NCI-H2081 (cell line): ENCODE results near the gene USP46.

Experiments
- DNase-seq, 2 experiments: peaks; one replicate each; lab custom pipeline; 2025; lab: John Stamatoyannopoulos, UW

The USP46 gene

GRCh38 chr4:52659001-52659721 lies at the start of gene USP46:
USP46 (minus strand) TSS chr4:52659301; CDS start chr4:52659150, 151 bp downstream.
- peak; percentile 59 to 72 for DNase-seq

- DNase-seq: no peak
Measured at GRCh38 chr4:52704661-52705060, 45.6 kb upstream of the USP46 start.

- no peak for DNase-seq
Measured at GRCh38 chr4:52704133-52704532, 45.0 kb upstream of the USP46 start.

- no peak for DNase-seq
Measured at GRCh38 chr4:52701207-52701606, 42.1 kb upstream of the USP46 start.

GRCh38 chr4:52694936-52695335 lies 35.8 kb upstream of the USP46 start:
- no peak for DNase-seq

GRCh38 chr4:52693492-52693891 lies 34.4 kb upstream of the USP46 start:
- DNase-seq: no peak

- DNase-seq: no peak
Measured at GRCh38 chr4:52689096-52689495, 30.0 kb upstream of the USP46 start.

GRCh38 chr4:52687696-52688095 lies 28.6 kb upstream of the USP46 start:
- no peak for DNase-seq

GRCh38 chr4:52685316-52685715 lies 26.2 kb upstream of the USP46 start:
- no peak for DNase-seq

- no peak for DNase-seq
Measured at GRCh38 chr4:52684896-52685295, 25.8 kb upstream of the USP46 start.

GRCh38 chr4:52680381-52680780 lies 21.3 kb upstream of the USP46 start:
- DNase-seq: no peak

- DNase-seq: no peak
Measured at GRCh38 chr4:52676536-52676935, 17.4 kb upstream of the USP46 start.

GRCh38 chr4:52675111-52675510 lies 16.0 kb upstream of the USP46 start:
- no peak for DNase-seq

- DNase-seq: no peak
Measured at GRCh38 chr4:52670739-52671138, 11.6 kb upstream of the USP46 start.

- no peak for DNase-seq
Measured at GRCh38 chr4:52670121-52670520, 11.0 kb upstream of the USP46 start.

- DNase-seq: no peak
Measured at GRCh38 chr4:52665592-52665991, 6.5 kb upstream of the USP46 start.

- DNase-seq: no peak
Measured at GRCh38 chr4:52664479-52664878, 5.4 kb upstream of the USP46 start.

- DNase-seq: no peak
Measured at GRCh38 chr4:52661966-52662690, 3.0 kb upstream of the USP46 start.

- DNase-seq: no peak
Measured at GRCh38 chr4:52660643-52661042, 1.5 kb upstream of the USP46 start.

GRCh38 chr4:52659722-52660261 lies 691 bp upstream of the USP46 start:
- DNase-seq: peak in 1 of 2 experiments; percentile 20

GRCh38 chr4:52658641-52659000 lies 480 bp downstream of the USP46 start:
- no peak for DNase-seq

- no peak for DNase-seq
Measured at GRCh38 chr4:52657618-52658501, 1.2 kb downstream of the USP46 start.

GRCh38 chr4:52657292-52657617 lies 1.8 kb downstream of the USP46 start:
- no peak for DNase-seq
